A549 treated with ZK216348 at 1 μM for 4 hours (cell line): ENCODE results near the gene KCNG3. TPM values are rescaled to one million over a fixed set of nuclear protein-coding genes. Genes with fewer than 3 reads are reported as not detected.

Experiments
- total RNA-seq: library from RNA; stranded (reverse); fragments of 200-300 nt; extraction: Qiagen RNA extraction; gene quantifications from 5 replicates; pipeline ENCODE4 v1.2.3, GENCODE V29; 2022; ENCODE audit warnings: low read depth

KCNG3 gene, protein sequence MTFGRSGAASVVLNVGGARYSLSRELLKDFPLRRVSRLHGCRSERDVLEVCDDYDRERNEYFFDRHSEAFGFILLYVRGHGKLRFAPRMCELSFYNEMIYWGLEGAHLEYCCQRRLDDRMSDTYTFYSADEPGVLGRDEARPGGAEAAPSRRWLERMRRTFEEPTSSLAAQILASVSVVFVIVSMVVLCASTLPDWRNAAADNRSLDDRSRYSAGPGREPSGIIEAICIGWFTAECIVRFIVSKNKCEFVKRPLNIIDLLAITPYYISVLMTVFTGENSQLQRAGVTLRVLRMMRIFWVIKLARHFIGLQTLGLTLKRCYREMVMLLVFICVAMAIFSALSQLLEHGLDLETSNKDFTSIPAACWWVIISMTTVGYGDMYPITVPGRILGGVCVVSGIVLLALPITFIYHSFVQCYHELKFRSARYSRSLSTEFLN
- 0.34 to 0.92 TPM (median 0.79 TPM) in 5 replicates for total RNA-seq

DNA sequence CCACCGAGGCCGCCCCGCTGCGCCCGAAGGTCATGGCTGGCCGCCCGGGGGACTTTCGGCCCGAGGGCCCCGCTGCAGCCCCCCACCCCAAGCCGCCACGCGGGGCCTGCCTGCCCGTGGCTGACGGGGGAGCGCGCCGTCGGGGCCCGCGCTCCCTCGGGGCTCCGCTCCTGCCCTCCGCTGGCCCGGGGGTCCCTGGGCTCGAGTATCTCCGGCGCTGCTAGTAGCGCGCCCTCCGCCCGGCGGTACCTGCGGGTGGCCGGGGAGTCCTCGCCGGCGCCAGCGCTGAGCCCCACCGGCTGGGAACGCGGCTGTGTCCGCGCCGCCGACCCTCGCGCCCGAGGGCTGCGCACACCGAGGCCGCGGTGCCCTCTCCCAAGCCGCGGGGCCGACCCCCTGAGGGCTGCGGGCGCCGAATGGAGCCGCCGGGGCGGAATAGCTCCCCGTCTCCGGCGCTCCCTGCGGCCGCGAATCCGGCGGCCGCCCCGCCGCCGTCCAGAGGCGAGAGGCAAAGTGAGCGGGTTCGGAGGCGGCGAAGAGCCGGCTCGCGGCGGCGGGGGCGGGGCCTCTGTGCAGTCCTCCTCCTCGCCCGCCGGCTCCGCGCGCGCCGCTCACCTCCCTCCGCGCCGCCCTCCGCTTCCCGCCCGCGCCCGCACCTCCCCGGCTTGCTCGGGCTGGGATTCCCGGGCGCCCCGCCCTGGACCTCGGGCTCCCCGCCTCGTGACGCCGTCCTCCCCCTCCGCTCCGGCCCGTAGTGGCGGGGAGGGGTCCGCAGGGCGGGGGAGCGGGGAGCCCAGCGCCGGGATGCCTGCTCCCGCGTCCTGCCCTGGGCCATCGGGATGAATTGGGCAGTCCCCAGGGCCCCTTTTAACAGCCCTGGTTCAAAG lies at the start of gene KCNG3:
TSS of gene KCNG3 (minus strand) at position 515 of the 887 bp plus-strand sequence. CDS start at position 34, 481 bp downstream.

Other genes starting within 250 kb of the KCNG3 start
- gene COX7A2L, start 132.8 kb downstream of the KCNG3 start, total RNA-seq, result 139 to 191 TPM (median 150 TPM) in 5 replicates
- 28.0 to 38.7 TPM (median 30.5 TPM) in 5 replicates for gene MTA3, start 74.7 kb upstream of the KCNG3 start, total RNA-seq